H1 (cell line): Measurements from ENCODE around the gene CCDC30. TPM values are rescaled to one million over a fixed set of nuclear protein-coding genes. Genes with fewer than 3 reads are reported as not detected.

Experiments
- BACH1 ChIP-seq: IDR thresholded peaks from 2 replicates; pipeline ENCODE4 v1.6.1; 2012; ENCODE audit warnings: low read length, improper control_type of control experiment
- CBX5 ChIP-seq: fragments of 300-800, 300-1000 bp; sonication (generic); IDR thresholded peaks from 2 replicates; pipeline ENCODE4 v1.7.1; 2016; ENCODE audit warnings: antibody characterized with exemption, low read length, low read depth
- CEBPB ChIP-seq: IDR thresholded peaks from 2 replicates; pipeline ENCODE4 v1.6.1; 2012; ENCODE audit warnings: low read depth, low read length
- CHD7 ChIP-seq: fragments of 300-600 bp; sonication (generic); IDR thresholded peaks from 2 replicates; pipeline ENCODE4 v1.7.1; 2012; ENCODE audit warnings: low read length, moderate library complexity, mild to moderate bottlenecking, inconsistent platforms; ENCODE audit not compliant: insufficient replicate concordance
- EZH2 ChIP-seq: fragments of 200-600 bp; sonication (generic); IDR thresholded peaks from 2 replicates; pipeline ENCODE4 v1.7.1; 2012; ENCODE audit warnings: low read depth, mild to moderate bottlenecking, moderate library complexity, low read length, inconsistent platforms; ENCODE audit not compliant: severe bottlenecking
- JUN ChIP-seq: IDR thresholded peaks from 2 replicates; pipeline ENCODE4 v1.6.1; 2011; ENCODE audit warnings: low read depth, mild to moderate bottlenecking, improper control_type of control experiment, low read length
- MAFK ChIP-seq: IDR thresholded peaks from 2 replicates; pipeline ENCODE4 v1.6.1; 2012; ENCODE audit warnings: low read depth, mild to moderate bottlenecking, improper control_type of control experiment, low read length
- MAX ChIP-seq: IDR thresholded peaks from 2 replicates; pipeline ENCODE4 v1.6.1; 2012; ENCODE audit warnings: inconsistent platforms
- PHF8 ChIP-seq: fragments of 200-600 bp; sonication (generic); conservative IDR thresholded peaks from 2 replicates; pipeline ENCODE4 v1.7.1; 2012; ENCODE audit warnings: low read depth, mild to moderate bottlenecking, inconsistent platforms, low read length, moderate library complexity
- RBBP5 ChIP-seq: IDR thresholded peaks from 2 replicates; pipeline ENCODE4 v1.7.1; 2012; ENCODE audit warnings: low read depth, mild to moderate bottlenecking, inconsistent platforms, low read length, moderate library complexity, borderline replicate concordance
- SP1 ChIP-seq: IDR thresholded peaks from 2 replicates; pipeline ENCODE4 v1.6.1; 2011; ENCODE audit warnings: low read depth, low read length
- SP2 ChIP-seq: IDR thresholded peaks from 2 replicates; pipeline ENCODE4 v1.6.1; 2012; ENCODE audit warnings: mild to moderate bottlenecking, low read length, inconsistent platforms
- ZNF274 ChIP-seq: IDR thresholded peaks from 2 replicates; pipeline ENCODE4 v1.7.0; 2012; ENCODE audit warnings: low read length, borderline replicate concordance; ENCODE audit errors: extremely low read depth
- polyA plus RNA-seq, 7 experiments: library from polyadenylated mRNA; depleted of rRNA in 3 of 7; stranded (reverse) in 5 of 7; unstranded in 2 of 7; fragments of >200 nt in 5 of 7; fragments of 200-250 nt in 2 of 7; gene quantifications; 1 replicate in 5 of 7; 2 replicates in 1 of 7; 4 replicates in 1 of 7; pipeline versions ENCODE4 v1.2.1 to v1.2.3, GENCODE V29; 2011 to 2013; ENCODE audit warnings: missing spikeins in 2 of 7, mixed read lengths in 2 of 7
- total RNA-seq: library from RNA; stranded (reverse); fragmentation: NEBNext Ultra II Directional; extraction: Animal tissue kit (Norgen Biotek cat#: 25700); gene quantifications from 2 replicates; pipeline ENCODE4 v1.2.1, GENCODE V29; 2021

The CCDC30 gene
- total and polyA plus RNA-seq, 2 of the 8 experiments (the other 6 are each of a cell fraction or from before 2014, with no cell fraction given): 0.60 to 1.8 TPM

- TF ChIP-seq CHD7 (no peak), JUN (no peak), CEBPB (no peak), SP2 (no peak), MAFK (no peak), CBX5 (no peak), BACH1 (no peak), ZNF274 (no peak), SP1 (no peak), RBBP5 (no peak), MAX (no peak), EZH2 (no peak), PHF8 (no peak)
These were observed 44.6 kb upstream of the CCDC30 start (continued) for GRCh38 chr1:42418516-42418915.
